ENCODE measurements around the gene PLPP1. TPM values are rescaled to one million over a fixed set of nuclear protein-coding genes. Genes with fewer than 3 reads are reported as not detected.
A peak's percentile ranks its signal among the peaks of the same experiment; 100 is the strongest.
"Not testable (repeated sequence)": the region's sequence is repeated elsewhere in the genome, so short reads cannot be mapped to it uniquely, and the experiment has no call there.

PLPP1 gene
- total and polyA plus RNA-seq, 8 donors, result 56.2 to 93.6 (median 85.1) TPM

DNA sequence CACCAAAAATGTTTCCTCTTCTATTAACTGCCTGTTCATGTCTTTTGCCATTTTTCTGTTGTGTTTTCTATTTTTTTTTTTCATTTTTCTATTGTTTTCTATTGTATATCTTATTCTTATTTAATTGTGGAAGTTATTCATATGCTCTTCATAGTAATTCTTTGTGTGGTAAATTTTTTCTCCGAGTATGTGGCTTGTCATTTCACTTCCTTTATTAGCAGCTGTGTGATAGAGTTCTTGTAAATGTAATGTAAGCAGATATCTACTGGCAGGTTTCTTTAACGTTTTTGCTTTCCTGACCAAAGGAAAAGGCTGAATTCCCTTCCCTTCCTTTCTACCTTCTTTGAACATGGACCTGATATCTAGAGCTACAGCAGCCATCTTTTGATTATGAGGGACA is 5.8 kb upstream of the PLPP1 start:
- no peak for DNase-seq
- Histone ChIP-seq H3K27ac (no peak overlapping the region), H3K27me3 (peaks cover 0 to 5% of the 10 kb centered on the region in 2 donors), H3K9me3 (no peaks in the 10 kb centered on the region), H3K4me1 (peaks cover 0 to 11% of the 10 kb centered on the region in 2 donors), H3K4me3 (no peak overlapping the region), H3K36me3 (no peaks in the 10 kb centered on the region)
- intact Hi-C loops (cut with DNase I), result no loop called here
- TF ChIP-seq, protein P1, sequence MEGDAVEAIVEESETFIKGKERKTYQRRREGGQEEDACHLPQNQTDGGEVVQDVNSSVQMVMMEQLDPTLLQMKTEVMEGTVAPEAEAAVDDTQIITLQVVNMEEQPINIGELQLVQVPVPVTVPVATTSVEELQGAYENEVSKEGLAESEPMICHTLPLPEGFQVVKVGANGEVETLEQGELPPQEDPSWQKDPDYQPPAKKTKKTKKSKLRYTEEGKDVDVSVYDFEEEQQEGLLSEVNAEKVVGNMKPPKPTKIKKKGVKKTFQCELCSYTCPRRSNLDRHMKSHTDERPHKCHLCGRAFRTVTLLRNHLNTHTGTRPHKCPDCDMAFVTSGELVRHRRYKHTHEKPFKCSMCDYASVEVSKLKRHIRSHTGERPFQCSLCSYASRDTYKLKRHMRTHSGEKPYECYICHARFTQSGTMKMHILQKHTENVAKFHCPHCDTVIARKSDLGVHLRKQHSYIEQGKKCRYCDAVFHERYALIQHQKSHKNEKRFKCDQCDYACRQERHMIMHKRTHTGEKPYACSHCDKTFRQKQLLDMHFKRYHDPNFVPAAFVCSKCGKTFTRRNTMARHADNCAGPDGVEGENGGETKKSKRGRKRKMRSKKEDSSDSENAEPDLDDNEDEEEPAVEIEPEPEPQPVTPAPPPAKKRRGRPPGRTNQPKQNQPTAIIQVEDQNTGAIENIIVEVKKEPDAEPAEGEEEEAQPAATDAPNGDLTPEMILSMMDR (IDR thresholded peaks at IDR 0.05), result no peak
- ATAC-seq, result no peak

GRCh38 chr5:55540024-55540423 is 5.3 kb upstream of the PLPP1 start:
- intact Hi-C loops (cut with DNase I), result no loop called here
- TF ChIP-seq, protein P1 (IDR thresholded peaks at IDR 0.05), result no peak
- H3K4me1 ChIP-seq, result peaks cover 0 to 15% of the 10 kb centered on the region in 2 donors

GRCh38 chr5:55538661-55539060 is 3.9 kb upstream of the PLPP1 start:
- ATAC-seq, result no peak
- no peak overlapping the region for H3K4me3 ChIP-seq
- H3K4me1 ChIP-seq, result peaks cover 0 to 22% of the 10 kb centered on the region in 2 donors
- no peaks in the 10 kb centered on the region for H3K36me3 ChIP-seq
- H3K9me3 ChIP-seq, result no peaks in the 10 kb centered on the region
- peaks cover 0 to 24% of the 10 kb centered on the region in 2 donors for H3K27me3 ChIP-seq
- TF ChIP-seq, protein P1 (IDR thresholded peaks at IDR 0.05), result no peak
- DNase-seq, result no peak
- H3K27ac ChIP-seq, result peak overlapping the region; percentile 9 to 47
- intact Hi-C loops (cut with DNase I), result no loop called here

More at GRCh38 chr5:55540024-55540423, 5.3 kb upstream of the PLPP1 start:
- Histone ChIP-seq H3K27ac (no peak overlapping the region), H3K27me3 (peaks cover 0 to 10% of the 10 kb centered on the region in 2 donors), H3K36me3 (no peaks in the 10 kb centered on the region), H3K9me3 (no peaks in the 10 kb centered on the region), H3K4me3 (no peak overlapping the region)
- ATAC-seq (no peak), DNase-seq (no peak)

DNA sequence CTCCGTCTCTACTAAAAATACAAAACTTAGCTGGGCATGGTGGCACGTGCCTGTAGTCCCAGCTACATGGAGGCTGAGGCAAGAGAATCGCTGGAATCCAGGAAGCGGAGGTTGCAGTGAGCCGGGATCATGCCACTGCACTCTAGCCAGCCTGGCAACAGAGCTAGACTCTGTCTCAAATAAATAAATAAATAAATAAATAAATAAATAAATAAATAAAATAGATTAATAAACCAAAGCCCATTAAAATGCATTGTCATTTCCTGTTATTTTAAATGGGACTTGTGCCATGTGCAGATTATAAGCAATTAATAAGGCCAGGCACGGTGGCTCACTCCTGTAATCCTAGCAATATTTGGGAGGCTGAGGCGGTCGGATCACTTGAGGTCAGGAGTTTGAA is 2.6 kb upstream of the PLPP1 start:
- ATAC-seq; H3K4me3 ChIP-seq; DNase-seq; H3K36me3 ChIP-seq; intact Hi-C loops (cut with DNase I); H3K9me3 ChIP-seq; H3K27ac ChIP-seq: not testable (repeated sequence)
- Histone ChIP-seq H3K27me3 (peaks cover 0 to 31% of the 10 kb centered on the region in 2 donors), H3K4me1 (peaks cover 0 to 31% of the 10 kb centered on the region in 2 donors)

DNA sequence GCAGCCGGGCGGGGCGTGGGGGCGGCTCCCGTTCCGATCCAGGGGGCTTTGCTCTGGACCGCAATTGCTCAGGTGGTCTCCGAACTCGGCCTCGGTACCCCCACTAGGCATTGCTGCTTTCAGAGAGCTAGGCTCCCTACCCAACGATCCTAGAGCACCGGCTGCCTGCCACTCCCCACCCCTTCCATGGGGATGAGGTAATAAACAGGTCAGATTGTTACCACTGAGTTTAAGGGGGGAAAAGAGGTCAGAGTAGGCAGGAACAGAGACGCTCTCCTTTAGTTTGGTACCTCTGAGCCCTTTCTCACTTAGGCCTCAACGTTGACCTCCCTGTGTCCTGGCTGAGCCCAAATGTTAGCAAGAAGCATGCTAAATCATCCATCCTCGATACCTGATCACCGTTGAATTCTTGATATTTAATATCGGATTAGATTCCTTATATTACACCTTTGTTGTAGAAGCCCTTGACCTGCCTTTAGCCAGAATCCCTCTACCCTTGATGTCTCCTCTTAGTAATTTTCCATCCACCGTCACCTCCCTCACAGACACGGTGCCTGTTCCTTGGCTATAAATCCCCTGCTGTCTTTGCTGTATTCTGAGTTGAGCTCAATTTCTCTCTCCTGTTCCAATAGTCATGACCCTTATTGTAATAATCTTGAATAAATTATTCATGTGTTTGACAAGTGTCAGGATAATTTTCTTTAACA is 588 bp upstream of the PLPP1 start:
- DNase-seq (no peak), ATAC-seq (peak; percentile 29)
- intact Hi-C loops (cut with DNase I), result no loop called here

More for the DNA sequence above, 588 bp upstream of the PLPP1 start:
- peak overlapping the region; percentile 72 to 81 for H3K4me3 ChIP-seq
- no peaks in the 10 kb centered on the region for H3K9me3 ChIP-seq
- TF ChIP-seq, protein P1 (IDR thresholded peaks at IDR 0.05), result no peak
- H3K4me1 ChIP-seq, result peaks cover 0 to 31% of the 10 kb centered on the region in 2 donors
- H3K27me3 ChIP-seq, result peaks cover 0 to 31% of the 10 kb centered on the region in 2 donors
- peak overlapping the region; percentile 86 to 91 for H3K27ac ChIP-seq
- H3K36me3 ChIP-seq, result no peaks in the 10 kb centered on the region

Data from left lung (tissue), 10 donors.